GM12891 (cell line): ENCODE results near the gene STAC2.

Source experiments
- DNase-seq: peaks from one replicate; pipeline ENCODE4 v3.0.0; 2011; ENCODE audit warnings: low spot score; ENCODE audit not compliant: insufficient read length
- FAIRE-seq: peaks from 2 replicates; lab custom pipeline; 2011; peaks lifted over from hg19 to GRCh38; lab: Jason Lieb, UNC
- PAX5 ChIP-seq: IDR thresholded peaks from 2 replicates; pipeline ENCODE4 v1.6.1; 2011; ENCODE audit warnings: low read length, moderate library complexity, mild to moderate bottlenecking; ENCODE audit not compliant: insufficient read depth, severe bottlenecking
- POLR2A ChIP-seq: IDR thresholded peaks from 2 replicates; pipeline ENCODE4 v1.6.1; 2011; ENCODE audit warnings: low read depth, low read length, control low read depth
- POLR2AphosphoS5 ChIP-seq: IDR thresholded peaks from 2 replicates; pipeline ENCODE4 v1.6.1; 2011; ENCODE audit warnings: low read depth, low read length, control low read depth
- POU2F2 ChIP-seq: IDR thresholded peaks from 2 replicates; pipeline ENCODE4 v1.6.1; 2011; ENCODE audit warnings: low read depth, mild to moderate bottlenecking, control low read depth, low read length, moderate library complexity
- SPI1 ChIP-seq: IDR thresholded peaks from 2 replicates; pipeline ENCODE4 v1.6.1; 2011; ENCODE audit warnings: low read depth, low read length, control low read depth
- TAF1 ChIP-seq: IDR thresholded peaks from 2 replicates; pipeline ENCODE4 v1.6.1; 2011; ENCODE audit warnings: low read depth, low read length, control low read depth

The STAC2 gene

GRCh38 chr17:39244600-39245570 lies 19.1 kb upstream of the STAC2 start:
- FAIRE-seq (peak; percentile 91), DNase-seq (no peak)
- TF ChIP-seq TAF1: no peak
- TF ChIP-seq SPI1: no peak
- no peak for TF ChIP-seq PAX5
- TF ChIP-seq POLR2AphosphoS5: no peak
- TF ChIP-seq POU2F2: no peak
- TF ChIP-seq POLR2A: no peak

- no peak for TF ChIP-seq SPI1
- no peak for TF ChIP-seq POLR2A
- TF ChIP-seq POLR2AphosphoS5: no peak
- TF ChIP-seq PAX5: no peak
- no peak for TF ChIP-seq TAF1
- no peak for TF ChIP-seq POU2F2
- DNase-seq (no peak), FAIRE-seq (peak; percentile 74)
Measured at GRCh38 chr17:39244016-39244599, 18.4 kb upstream of the STAC2 start.

- no peak for TF ChIP-seq TAF1
- no peak for TF ChIP-seq POU2F2
- no peak for TF ChIP-seq POLR2A
- no peak for TF ChIP-seq PAX5
- TF ChIP-seq POLR2AphosphoS5: no peak
- TF ChIP-seq SPI1: no peak
- FAIRE-seq (no peak), DNase-seq (no peak)
Measured at GRCh38 chr17:39243155-39243554, 17.4 kb upstream of the STAC2 start.

GRCh38 chr17:39240631-39241030 lies 14.9 kb upstream of the STAC2 start:
- FAIRE-seq (no peak), DNase-seq (no peak)
- TF ChIP-seq POLR2AphosphoS5 (no peak), TAF1 (no peak), POU2F2 (no peak), SPI1 (no peak), POLR2A (no peak), PAX5 (no peak)

GRCh38 chr17:39239640-39240314 lies 14.0 kb upstream of the STAC2 start:
- TF ChIP-seq POLR2A (no peak), PAX5 (no peak), POLR2AphosphoS5 (no peak)
- DNase-seq: peak; percentile 64
- peak; percentile 87 for FAIRE-seq

- TF ChIP-seq SPI1 (no peak), POLR2A (no peak), POLR2AphosphoS5 (no peak), TAF1 (no peak), PAX5 (no peak), POU2F2 (no peak)
- FAIRE-seq: peak; percentile 50
- DNase-seq: no peak
Measured at GRCh38 chr17:39238311-39238972, 12.7 kb upstream of the STAC2 start.

GRCh38 chr17:39237586-39237985 lies 11.8 kb upstream of the STAC2 start:
- DNase-seq (no peak), FAIRE-seq (no peak)
- TF ChIP-seq POLR2A: no peak
- TF ChIP-seq SPI1: no peak
- TF ChIP-seq TAF1: no peak
- no peak for TF ChIP-seq PAX5
- no peak for TF ChIP-seq POU2F2
- no peak for TF ChIP-seq POLR2AphosphoS5

GRCh38 chr17:39236981-39237441 lies 11.3 kb upstream of the STAC2 start:
- TF ChIP-seq TAF1 (no peak), POLR2AphosphoS5 (no peak), POU2F2 (no peak)
- FAIRE-seq: no peak
- DNase-seq: no peak

- DNase-seq (no peak), FAIRE-seq (no peak)
- no peak for TF ChIP-seq POLR2A
- no peak for TF ChIP-seq TAF1
- no peak for TF ChIP-seq SPI1
- TF ChIP-seq POU2F2: no peak
- TF ChIP-seq POLR2AphosphoS5: no peak
- TF ChIP-seq PAX5: no peak
Measured at GRCh38 chr17:39236450-39236927, 10.7 kb upstream of the STAC2 start.
